HFFc6 (cell line): ENCODE measurements around the gene ZMAT3. TPM values are rescaled to one million over a fixed set of nuclear protein-coding genes. Genes with fewer than 3 reads are reported as not detected.

Source experiments
- DNase-seq: peaks from one replicate; pipeline ENCODE4 v3.0.0-alpha.2; 2018
- H3K27ac Mint-ChIP-seq: 2 replicates; pipeline ENCODE4 v1.8.0; 2020; ENCODE audit warnings: mild to moderate bottlenecking, mixed read lengths
- H3K27me3 Mint-ChIP-seq: 2 replicates; pipeline ENCODE4 v1.8.0; 2021; ENCODE audit warnings: mild to moderate bottlenecking, moderate library complexity, mixed read lengths; ENCODE audit not compliant: insufficient read depth
- H3K36me3 Mint-ChIP-seq: 2 replicates; pipeline ENCODE4 v1.8.0; 2021; ENCODE audit warnings: low read depth, mixed read lengths
- H3K4me1 Mint-ChIP-seq: 2 replicates; pipeline ENCODE4 v1.8.0; 2020; ENCODE audit warnings: low read depth, mixed read lengths
- H3K4me3 Mint-ChIP-seq: 2 replicates; pipeline ENCODE4 v1.8.0; 2020; ENCODE audit warnings: mild to moderate bottlenecking, moderate library complexity, mixed read lengths
- H3K9me3 Mint-ChIP-seq: 2 replicates; pipeline ENCODE4 v1.8.0; 2020; ENCODE audit warnings: mild to moderate bottlenecking, mixed read lengths
- total RNA-seq, 6 experiments: library from RNA; stranded (reverse); fragmentation: NEBNext Ultra II Directional; extraction: Animal tissue kit (Norgen Biotek cat#: 25700); gene quantifications; 2 replicates in 1 of 6; 3 replicates in 5 of 6; pipeline ENCODE4 v1.2.3, GENCODE V29; 2021
- TF ChIP-seq, protein P1 (sequence below): fragments of 200-600 bp; sonication (generic); IDR thresholded peaks from 2 replicates; pipeline ENCODE4 v1.5.0; 2021; ENCODE audit warnings: antibody characterized with exemption, mild to moderate bottlenecking

The ZMAT3 gene
- total RNA-seq, 6 experiments from 2014 or later, result 70.6 to 100 (median 83.7) TPM

GRCh38 chr3:178969004-178969700, 102.5 kb downstream of the ZMAT3 start:
- no peak for DNase-seq
- H3K27me3 Mint-ChIP-seq, result no peaks in the 10 kb centered on the region; the same call in 1 of the 2 replicates
- H3K27ac Mint-ChIP-seq, result no peak overlapping the region
- TF ChIP-seq, protein P1, sequence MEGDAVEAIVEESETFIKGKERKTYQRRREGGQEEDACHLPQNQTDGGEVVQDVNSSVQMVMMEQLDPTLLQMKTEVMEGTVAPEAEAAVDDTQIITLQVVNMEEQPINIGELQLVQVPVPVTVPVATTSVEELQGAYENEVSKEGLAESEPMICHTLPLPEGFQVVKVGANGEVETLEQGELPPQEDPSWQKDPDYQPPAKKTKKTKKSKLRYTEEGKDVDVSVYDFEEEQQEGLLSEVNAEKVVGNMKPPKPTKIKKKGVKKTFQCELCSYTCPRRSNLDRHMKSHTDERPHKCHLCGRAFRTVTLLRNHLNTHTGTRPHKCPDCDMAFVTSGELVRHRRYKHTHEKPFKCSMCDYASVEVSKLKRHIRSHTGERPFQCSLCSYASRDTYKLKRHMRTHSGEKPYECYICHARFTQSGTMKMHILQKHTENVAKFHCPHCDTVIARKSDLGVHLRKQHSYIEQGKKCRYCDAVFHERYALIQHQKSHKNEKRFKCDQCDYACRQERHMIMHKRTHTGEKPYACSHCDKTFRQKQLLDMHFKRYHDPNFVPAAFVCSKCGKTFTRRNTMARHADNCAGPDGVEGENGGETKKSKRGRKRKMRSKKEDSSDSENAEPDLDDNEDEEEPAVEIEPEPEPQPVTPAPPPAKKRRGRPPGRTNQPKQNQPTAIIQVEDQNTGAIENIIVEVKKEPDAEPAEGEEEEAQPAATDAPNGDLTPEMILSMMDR, result no peak
- H3K36me3 Mint-ChIP-seq, result peaks cover 10% of the 10 kb centered on the region
- H3K4me1 Mint-ChIP-seq, result peaks cover 28% of the 10 kb centered on the region
- no peak overlapping the region for H3K4me3 Mint-ChIP-seq
- peaks cover 5% of the 10 kb centered on the region for H3K9me3 Mint-ChIP-seq

Other genes with a start within 250 kb of the ZMAT3 start
- gene PIK3CA, start 76.5 kb upstream of the ZMAT3 start, total RNA-seq, result 10 to 100 TPM; 16.1 to 21.2 (median 19.7) TPM
- gene KCNMB3, start 179.3 kb upstream of the ZMAT3 start, total RNA-seq, result under 1 TPM; 0.26 to 0.66 (median 0.49) TPM